Fibroblast of the aortic adventitia (primary cell): ENCODE data around the gene RAB9A. TPM values are rescaled to one million over a fixed set of nuclear protein-coding genes. Genes with fewer than 3 reads are reported as not detected.

ENCODE experiments used
- DNase-seq: peaks from one replicate; pipeline ENCODE4 v3.0.0-alpha.2; 2010; ENCODE audit warnings: low read depth
- H3K4me3 ChIP-seq: 2 replicates; pipeline ENCODE4 v1.5.1; 2011; ENCODE audit warnings: low read depth, mild to moderate bottlenecking, control low read depth, low read length, moderate library complexity
- total RNA-seq: library from RNA; depleted of rRNA; stranded (reverse); fragments of >200 nt; gene quantifications from 2 replicates; pipeline ENCODE4 v1.2.3, GENCODE V29; 2012; ENCODE audit warnings: low replicate concordance
- TF ChIP-seq, protein P1 (sequence below): IDR thresholded peaks from 2 replicates; pipeline ENCODE4 v1.5.1; 2011; ENCODE audit warnings: mild to moderate bottlenecking, low read length, control low read depth, inconsistent platforms; ENCODE audit not compliant: insufficient read depth

The RAB9A gene
- total RNA-seq, 1 donor, result 36.0 TPM

DNA sequence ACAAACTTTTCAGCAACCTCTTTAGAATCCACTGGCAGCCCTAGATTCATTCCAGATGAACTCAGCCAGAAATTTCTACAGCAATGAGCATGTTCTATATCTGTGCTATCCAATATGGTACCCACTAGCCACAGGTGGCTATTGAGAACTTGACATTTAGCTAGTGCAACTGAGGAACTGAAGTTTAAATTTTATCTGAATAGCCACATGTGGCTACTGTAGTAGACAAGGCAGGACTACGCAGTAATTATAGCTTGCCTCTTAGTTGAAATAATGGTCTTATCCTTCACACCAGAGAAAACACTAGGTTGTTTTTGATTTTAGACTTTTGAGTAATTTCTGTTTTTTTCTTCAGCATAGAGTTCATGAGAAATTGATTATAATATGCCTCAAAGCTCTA, 38.6 kb upstream of the RAB9A start:
- TF ChIP-seq, protein P1, sequence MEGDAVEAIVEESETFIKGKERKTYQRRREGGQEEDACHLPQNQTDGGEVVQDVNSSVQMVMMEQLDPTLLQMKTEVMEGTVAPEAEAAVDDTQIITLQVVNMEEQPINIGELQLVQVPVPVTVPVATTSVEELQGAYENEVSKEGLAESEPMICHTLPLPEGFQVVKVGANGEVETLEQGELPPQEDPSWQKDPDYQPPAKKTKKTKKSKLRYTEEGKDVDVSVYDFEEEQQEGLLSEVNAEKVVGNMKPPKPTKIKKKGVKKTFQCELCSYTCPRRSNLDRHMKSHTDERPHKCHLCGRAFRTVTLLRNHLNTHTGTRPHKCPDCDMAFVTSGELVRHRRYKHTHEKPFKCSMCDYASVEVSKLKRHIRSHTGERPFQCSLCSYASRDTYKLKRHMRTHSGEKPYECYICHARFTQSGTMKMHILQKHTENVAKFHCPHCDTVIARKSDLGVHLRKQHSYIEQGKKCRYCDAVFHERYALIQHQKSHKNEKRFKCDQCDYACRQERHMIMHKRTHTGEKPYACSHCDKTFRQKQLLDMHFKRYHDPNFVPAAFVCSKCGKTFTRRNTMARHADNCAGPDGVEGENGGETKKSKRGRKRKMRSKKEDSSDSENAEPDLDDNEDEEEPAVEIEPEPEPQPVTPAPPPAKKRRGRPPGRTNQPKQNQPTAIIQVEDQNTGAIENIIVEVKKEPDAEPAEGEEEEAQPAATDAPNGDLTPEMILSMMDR, result no peak
- no peak for DNase-seq
- H3K4me3 ChIP-seq, result no peak overlapping the region

DNA sequence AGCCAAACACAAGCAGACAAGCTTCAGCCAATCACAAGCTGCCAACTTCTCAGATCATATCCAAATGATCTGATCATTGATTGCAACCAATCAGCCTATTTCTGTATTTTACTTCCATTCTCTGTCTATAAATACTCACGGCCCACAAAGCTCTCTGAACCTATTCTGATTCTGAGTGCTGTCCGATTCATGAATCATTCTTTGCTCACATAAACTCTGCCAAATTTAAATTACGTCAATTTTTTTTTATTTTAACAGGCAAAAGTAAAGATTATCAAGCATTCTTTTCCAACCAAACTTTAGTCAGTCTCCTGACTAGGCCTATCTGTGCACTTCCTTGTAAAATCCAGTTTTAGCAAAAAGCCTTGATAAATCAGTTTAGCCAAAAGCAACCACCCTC, 37.8 kb upstream of the RAB9A start:
- no peak overlapping the region for H3K4me3 ChIP-seq
- TF ChIP-seq, protein P1, result no peak
- DNase-seq, result peak; percentile 59

DNA sequence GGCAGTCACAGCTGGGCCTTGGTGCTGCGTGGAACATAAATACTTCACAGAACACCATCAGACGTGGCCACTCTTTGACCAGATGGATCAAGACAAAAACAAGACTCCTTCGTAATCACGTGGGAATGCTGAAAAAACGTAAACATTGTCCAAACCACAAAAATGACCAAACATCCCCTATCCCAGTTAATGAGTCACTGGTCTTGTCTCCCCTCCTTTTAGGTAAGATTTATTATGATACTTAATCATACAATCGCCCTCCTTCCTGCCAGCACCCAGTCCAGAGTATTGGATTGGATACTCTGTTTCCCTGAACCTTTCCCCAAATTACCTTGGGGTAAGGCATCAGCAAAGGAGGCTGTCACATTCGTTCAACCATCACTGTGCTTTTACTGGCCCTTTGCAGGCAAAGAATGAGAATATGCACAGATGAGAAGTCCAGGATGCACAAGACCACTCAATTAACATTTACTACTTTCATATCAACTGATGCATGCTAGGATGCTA, 36.6 kb upstream of the RAB9A start:
- peak overlapping the region; percentile 68 for H3K4me3 ChIP-seq
- TF ChIP-seq, protein P1, result no peak
- peak; percentile 96 for DNase-seq

DNA sequence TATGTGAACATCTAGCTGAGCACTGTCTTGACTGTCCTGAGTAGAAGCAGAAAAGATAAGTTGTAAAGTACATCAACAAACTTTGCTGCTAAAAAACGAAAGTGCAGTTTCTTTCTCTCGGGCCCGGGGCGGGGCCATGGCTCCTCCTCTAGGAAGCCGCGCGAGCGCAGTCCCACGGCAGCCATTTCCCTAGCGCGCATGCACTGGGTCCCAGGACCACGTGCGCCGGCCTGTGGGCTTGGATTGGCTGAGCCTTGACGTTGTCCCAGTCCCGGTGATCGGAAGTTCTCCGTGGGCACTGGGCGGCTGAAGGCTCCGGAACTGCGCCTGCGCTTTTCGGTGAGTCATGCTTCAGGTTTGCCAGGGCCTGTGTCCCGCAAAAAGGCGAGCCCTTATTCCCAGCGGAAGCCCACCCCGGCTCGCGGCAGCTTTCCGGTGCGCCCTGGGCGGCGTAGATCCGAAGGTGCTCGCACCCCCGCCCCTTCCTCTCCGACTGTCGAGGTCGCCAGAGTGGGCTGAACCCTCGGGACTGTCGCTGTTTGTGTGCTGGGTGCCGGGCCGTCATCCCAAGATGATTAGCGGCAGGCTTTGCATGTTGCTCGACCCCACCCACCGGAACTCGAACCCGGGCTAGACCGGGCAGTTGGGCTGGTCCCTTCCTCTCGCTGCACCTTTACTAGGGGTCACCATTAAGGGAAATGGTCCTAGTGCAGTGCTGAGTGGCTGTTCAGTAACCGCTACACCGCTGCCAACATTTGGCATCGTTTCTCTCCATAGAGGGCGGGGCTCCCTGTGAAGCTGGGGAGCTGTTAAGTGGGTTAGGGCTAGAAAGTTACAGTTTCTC, 35.9 kb upstream of the RAB9A start, which contains the start of gene TCEANC:
TSS of gene TCEANC (plus strand) at position 292 of the 844 bp plus-strand sequence. CDS start 9,368 bp downstream, outside the sequence.
- peak within 1 kb of the TSS; percentile 82 for H3K4me3 ChIP-seq
- DNase-seq, result peak; percentile 98
- TF ChIP-seq, protein P1, result no peak

DNA sequence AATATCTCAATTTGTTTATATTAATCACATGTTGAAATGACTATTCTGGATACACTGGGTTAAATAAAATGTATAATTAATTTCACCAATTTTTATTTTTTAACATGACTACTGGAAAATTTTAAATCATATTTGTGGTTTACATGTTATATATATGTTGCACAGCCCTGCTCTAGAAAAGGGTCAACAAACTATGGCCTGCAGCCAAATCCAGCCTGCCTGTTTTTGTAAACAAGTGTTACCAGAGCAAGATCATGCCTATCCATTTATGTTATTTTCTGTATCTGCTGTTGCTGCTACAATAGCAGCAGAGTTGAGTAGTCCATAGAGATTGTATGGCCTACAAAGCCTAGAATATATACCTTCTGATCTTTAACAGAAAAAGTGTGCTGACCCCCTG, 34.8 kb upstream of the RAB9A start:
- peak overlapping the region; percentile 82 for H3K4me3 ChIP-seq
- TF ChIP-seq, protein P1, result no peak
- no peak for DNase-seq

DNA sequence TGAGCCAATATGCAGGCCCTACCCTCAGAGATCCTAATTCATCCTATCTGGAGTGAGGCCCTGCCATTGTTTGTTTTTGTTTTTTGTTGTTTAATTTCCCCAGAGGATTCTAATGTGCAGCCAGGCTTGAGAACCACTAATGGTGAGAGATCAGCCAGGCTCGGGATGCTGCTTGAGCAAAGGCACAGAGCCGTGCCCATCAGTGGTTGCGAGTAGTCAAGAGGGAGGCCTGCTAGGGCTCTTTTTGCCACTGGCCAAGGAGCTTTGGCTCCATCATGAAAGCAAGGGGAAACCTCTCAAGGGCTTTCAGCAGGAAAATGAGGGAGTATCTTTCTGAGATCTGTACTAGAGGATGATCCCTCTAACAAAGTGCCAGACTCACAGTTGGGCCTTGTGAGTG, 33.3 kb upstream of the RAB9A start:
- DNase-seq, result no peak
- H3K4me3 ChIP-seq, result no peak overlapping the region
- TF ChIP-seq, protein P1, result no peak
